GM04503 (cell line): ENCODE data around the gene ENO4.
A peak's percentile ranks its signal among the peaks of the same experiment; 100 is the strongest.

Experiments used
- DNase-seq: peaks from one replicate; pipeline ENCODE4 v3.0.0-alpha.2; 2012; ENCODE audit warnings: low read depth

Gene ENO4

GRCh38 chr10:116868722-116869121, 19.4 kb downstream of the ENO4 start:
- DNase-seq: no peak

GRCh38 chr10:116870949-116871348, 21.6 kb downstream of the ENO4 start:
- DNase-seq: no peak

- DNase-seq: no peak
Observed at GRCh38 chr10:116873134-116873533, 23.8 kb downstream of the ENO4 start.

- DNase-seq: no peak
Observed at GRCh38 chr10:116875897-116876296, 26.6 kb downstream of the ENO4 start.

GRCh38 chr10:116877391-116877790, 28.1 kb downstream of the ENO4 start:
- DNase-seq: no peak

- DNase-seq: no peak
Observed at GRCh38 chr10:116878123-116878522, 28.8 kb downstream of the ENO4 start.

GRCh38 chr10:116879817-116880216, 30.5 kb downstream of the ENO4 start:
- no peak for DNase-seq

GRCh38 chr10:116880716-116881482, 31.6 kb downstream of the ENO4 start:
- no peak for DNase-seq

- no peak for DNase-seq
Observed at GRCh38 chr10:116882639-116883038, 33.3 kb downstream of the ENO4 start.

GRCh38 chr10:116886772-116887171, 37.5 kb downstream of the ENO4 start:
- DNase-seq: no peak

GRCh38 chr10:116888380-116889055, 39.2 kb downstream of the ENO4 start:
- peak; percentile 51 for DNase-seq

- no peak for DNase-seq
Observed at GRCh38 chr10:116889066-116889465, 39.8 kb downstream of the ENO4 start.

- no peak for DNase-seq
Observed at GRCh38 chr10:116891208-116891607, 41.9 kb downstream of the ENO4 start.

GRCh38 chr10:116892907-116893685, 43.8 kb downstream of the ENO4 start:
- DNase-seq: no peak

- no peak for DNase-seq
Observed at GRCh38 chr10:116893686-116894037, 44.4 kb downstream of the ENO4 start.

- DNase-seq: no peak
Observed at GRCh38 chr10:116899626-116900025, 50.3 kb downstream of the ENO4 start.

- no peak for DNase-seq
Observed at GRCh38 chr10:116905845-116906210, 56.5 kb downstream of the ENO4 start.

GRCh38 chr10:116907245-116907987, 58.1 kb downstream of the ENO4 start:
- DNase-seq: no peak

GRCh38 chr10:116909307-116909706, 60.0 kb downstream of the ENO4 start:
- DNase-seq: no peak

GRCh38 chr10:116910910-116911309, 61.6 kb downstream of the ENO4 start:
- DNase-seq: no peak

- no peak for DNase-seq
Observed at GRCh38 chr10:116912162-116912561, 62.9 kb downstream of the ENO4 start.

- DNase-seq: no peak
Observed at GRCh38 chr10:116913695-116914094, 64.4 kb downstream of the ENO4 start.
